HCT116 (cell line): ENCODE results near the gene IFRD1.

Source experiments
- POLR2AphosphoS5 ChIP-seq: IDR thresholded peaks from 2 replicates; pipeline ENCODE4 v1.6.1; 2011; ENCODE audit warnings: mild to moderate bottlenecking, low read depth, low read length, moderate library complexity
- TF ChIP-seq, protein P1 (sequence below): IDR thresholded peaks from 2 replicates; pipeline ENCODE4 v1.6.1; 2012

DNA sequence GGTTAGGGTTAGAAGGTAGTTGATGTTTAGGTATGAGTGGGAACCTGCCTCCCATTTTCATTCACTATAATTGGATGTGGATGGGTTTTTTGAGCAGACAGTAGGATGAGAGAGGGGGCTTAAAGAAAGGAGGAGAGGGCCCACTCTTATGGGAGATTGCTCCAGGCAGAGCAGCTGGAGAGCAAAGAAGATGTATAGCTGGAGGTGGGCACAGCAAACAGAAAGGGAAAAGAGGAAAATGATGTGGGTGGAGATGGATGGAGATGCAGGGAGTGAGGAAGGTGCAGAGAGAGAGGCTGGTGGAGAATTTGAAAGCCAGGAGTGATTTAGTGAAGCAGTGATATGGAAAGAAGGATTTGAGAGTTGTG is 60.5 kb downstream of the IFRD1 start:
- TF ChIP-seq POLR2AphosphoS5, result no peak
- TF ChIP-seq, protein P1, sequence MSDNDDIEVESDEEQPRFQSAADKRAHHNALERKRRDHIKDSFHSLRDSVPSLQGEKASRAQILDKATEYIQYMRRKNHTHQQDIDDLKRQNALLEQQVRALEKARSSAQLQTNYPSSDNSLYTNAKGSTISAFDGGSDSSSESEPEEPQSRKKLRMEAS, result no peak
